WTC11 (cell line): ENCODE measurements around the gene RTN4.

Source experiments
- AR ChIP-seq: fragments of 250-450 bp; sonication (Bioruptor Pico); IDR thresholded peaks from 2 replicates; pipeline ENCODE4 v1.9.0; 2021; ENCODE audit warnings: mild to moderate bottlenecking
- CTCF ChIP-seq: fragments of 200-600 bp; IDR thresholded peaks from 2 replicates; pipeline ENCODE4 v1.8.0; 2022; ENCODE audit warnings: antibody characterized with exemption
- NR2C2 ChIP-seq: sonication (generic); formaldehyde crosslinking; IDR thresholded peaks from 2 replicates; pipeline ENCODE4 v1.8.0; 2022; ENCODE audit warnings: mild to moderate bottlenecking, missing genetic modification reagents
- NR3C1 ChIP-seq: sonication (generic); formaldehyde crosslinking; conservative IDR thresholded peaks from 2 replicates; pipeline ENCODE4 v1.8.1; 2023; ENCODE audit warnings: low read depth, mild to moderate bottlenecking, missing genetic modification reagents
- SP1 ChIP-seq: sonication (generic); formaldehyde crosslinking; conservative IDR thresholded peaks from 2 replicates; pipeline ENCODE4 v1.8.1; 2022; ENCODE audit warnings: missing genetic modification reagents
- TCF7 ChIP-seq: sonication (generic); formaldehyde crosslinking; IDR thresholded peaks from 2 replicates; pipeline ENCODE4 v1.8.0; 2022; ENCODE audit warnings: mild to moderate bottlenecking, low read depth, missing genetic modification reagents, moderate library complexity
- ZNF263 ChIP-seq: sonication (generic); formaldehyde crosslinking; IDR thresholded peaks from 2 replicates; pipeline ENCODE4 v1.8.1; 2022; ENCODE audit warnings: low read depth, mild to moderate bottlenecking, moderate library complexity, missing genetic modification reagents

GRCh38 chr2:54997826-54998225 lies 52.4 kb downstream of the RTN4 start:
- TF ChIP-seq SP1 (CRISPR knock-in tag), result no peak
- TF ChIP-seq NR2C2, result no peak
- peak; percentile 43 for TF ChIP-seq CTCF
- no peak for TF ChIP-seq TCF7
- no peak for TF ChIP-seq ZNF263
- TF ChIP-seq AR (CRISPR knock-in tag), result no peak
- no peak for TF ChIP-seq NR3C1 (CRISPR knock-in tag)
